CD4-positive, alpha-beta T cell treated with Interleukin-10 for 1 hour (primary cell): ENCODE results near the gene DCHS2.

Experiments
- DNase-seq: peaks from one replicate; pipeline ENCODE4 v3.0.0-alpha.2; 2020

DCHS2 gene

GRCh38 chr4:154441124-154441523 is 50.5 kb downstream of the DCHS2 start:
- no peak for DNase-seq

DNA sequence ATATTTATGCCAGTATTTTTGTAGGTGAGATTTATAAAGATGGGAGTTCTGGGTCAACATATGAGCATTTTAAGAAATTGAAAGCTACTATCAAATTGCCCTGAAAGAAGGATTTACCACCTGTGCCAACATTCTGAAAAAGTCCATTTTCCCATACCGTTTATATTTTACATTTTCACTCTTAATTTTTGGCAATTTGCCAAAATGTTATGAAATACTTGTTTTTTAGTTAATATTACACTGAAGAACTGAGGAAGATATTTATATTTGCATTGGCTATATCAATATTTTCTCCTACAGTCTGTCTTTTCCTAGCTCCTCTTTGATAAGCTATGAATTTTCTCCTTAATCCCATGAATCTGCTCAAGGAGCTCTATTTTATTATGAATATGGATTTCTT is 52.4 kb downstream of the DCHS2 start:
- DNase-seq: no peak

- no peak for DNase-seq
These were observed 55.7 kb downstream of the DCHS2 start for GRCh38 chr4:154435895-154436294.

DNA sequence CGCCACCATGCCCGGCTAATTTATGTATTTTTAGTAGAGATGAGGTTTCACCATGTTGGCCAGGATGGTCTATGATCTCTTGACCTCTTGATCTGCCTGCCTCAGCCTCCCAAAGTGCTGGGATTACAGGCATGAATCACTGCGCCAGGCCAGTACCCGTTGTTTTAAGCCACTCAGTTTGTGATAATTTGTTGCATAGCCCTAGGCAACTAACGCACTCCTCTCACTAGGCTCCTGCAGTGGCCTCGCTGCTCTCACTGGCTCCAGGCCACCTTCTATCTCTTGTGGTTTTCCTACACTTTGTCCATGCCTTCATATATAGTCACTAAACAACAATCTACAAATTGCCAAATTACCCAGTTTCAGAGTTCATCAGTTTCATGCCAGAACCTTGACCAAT is 58.1 kb downstream of the DCHS2 start:
- no peak for DNase-seq

GRCh38 chr4:154429176-154429575 is 62.4 kb downstream of the DCHS2 start:
- DNase-seq: no peak

DNA sequence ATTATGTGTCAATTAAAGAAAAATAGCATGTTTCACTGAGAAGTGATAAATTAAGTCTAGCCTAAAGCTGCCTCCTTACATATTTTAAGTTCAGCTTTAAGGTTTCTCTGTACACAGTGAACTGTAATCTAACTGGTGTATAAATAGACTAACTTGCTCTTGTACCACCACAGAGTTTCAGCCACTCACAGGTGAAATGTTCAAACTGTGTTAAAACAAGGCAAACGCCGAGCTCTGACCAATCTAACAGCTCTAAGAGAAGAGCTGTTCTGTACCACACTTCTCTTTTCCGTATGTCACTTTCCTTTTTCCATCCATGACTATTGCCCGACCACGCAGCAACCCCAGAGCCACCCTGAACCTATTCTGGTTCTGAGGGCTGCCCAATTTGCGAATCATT is 64.5 kb downstream of the DCHS2 start:
- DNase-seq: no peak

DNA sequence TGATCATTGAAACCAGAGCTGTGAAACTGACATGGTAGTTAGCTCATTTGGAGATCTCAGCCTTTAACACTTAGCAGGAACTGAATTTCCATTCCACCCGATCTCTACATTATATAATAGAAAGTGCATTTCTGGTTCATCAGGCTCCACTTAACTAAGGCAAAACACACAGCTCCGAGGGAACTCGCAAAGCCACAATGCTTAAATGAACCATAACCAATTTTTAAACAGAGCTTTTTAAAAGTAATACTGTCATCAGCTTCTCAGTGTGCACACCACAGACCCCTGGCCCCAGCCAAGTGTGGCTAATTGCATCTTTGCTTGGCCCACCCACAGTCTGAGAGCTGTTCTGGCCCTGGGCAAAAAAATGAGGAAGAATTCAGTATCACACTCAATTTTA is 66.1 kb downstream of the DCHS2 start:
- DNase-seq: no peak

DNA sequence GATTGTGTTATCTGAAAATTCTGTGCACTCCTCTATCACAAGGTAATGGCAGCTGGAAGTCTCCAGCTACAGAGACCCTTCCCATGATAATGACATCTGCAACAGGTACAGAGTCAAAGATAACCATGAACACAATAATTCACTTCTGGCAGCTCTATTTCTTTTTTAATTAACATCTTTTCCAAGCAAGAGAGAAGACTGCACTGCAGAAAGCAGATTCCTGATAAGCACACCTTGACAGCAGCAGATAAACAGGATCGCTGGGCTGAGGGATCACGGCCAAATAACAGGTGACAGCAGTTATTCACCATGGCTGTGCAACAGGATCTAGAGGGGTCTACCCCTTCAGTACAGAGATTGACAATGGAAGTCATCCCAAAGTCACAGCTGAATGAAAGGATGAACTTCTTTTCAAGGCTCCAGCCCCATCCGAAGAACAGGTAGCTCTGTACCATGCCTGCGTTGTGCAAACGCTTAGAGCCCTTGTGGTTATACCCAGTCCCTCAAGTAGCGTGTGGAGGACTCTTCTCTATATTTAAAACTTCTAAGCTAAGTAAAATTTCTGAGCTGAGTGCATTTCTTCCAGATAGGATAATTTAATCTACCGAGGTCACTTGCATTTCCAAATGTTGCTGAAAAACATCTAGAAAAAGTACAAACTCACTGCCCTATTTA is 66.7 kb downstream of the DCHS2 start:
- no peak for DNase-seq

- DNase-seq: no peak
These were observed 69.4 kb downstream of the DCHS2 start for GRCh38 chr4:154422152-154422551.

DNA sequence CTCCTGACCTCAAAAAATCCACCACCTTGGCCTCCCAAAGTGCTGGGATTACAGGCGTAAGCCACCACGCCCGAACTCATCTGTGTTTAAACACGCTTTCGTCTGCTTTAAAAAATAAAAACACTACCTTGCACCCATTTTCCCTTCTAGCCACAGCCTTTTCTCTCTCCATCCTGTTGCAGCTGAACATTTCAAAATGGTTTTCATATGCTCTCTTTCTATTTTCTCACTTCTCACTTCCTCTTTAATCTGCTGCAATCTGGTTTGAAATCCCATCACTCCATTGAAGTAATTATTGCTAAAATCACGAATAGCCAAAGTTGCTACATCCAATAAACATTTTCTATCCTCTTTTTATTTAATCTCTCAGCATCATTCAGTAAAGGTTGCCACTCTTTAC is 70.0 kb downstream of the DCHS2 start:
- DNase-seq: no peak

GRCh38 chr4:154417373-154417673 is 74.3 kb downstream of the DCHS2 start:
- no peak for DNase-seq

DNA sequence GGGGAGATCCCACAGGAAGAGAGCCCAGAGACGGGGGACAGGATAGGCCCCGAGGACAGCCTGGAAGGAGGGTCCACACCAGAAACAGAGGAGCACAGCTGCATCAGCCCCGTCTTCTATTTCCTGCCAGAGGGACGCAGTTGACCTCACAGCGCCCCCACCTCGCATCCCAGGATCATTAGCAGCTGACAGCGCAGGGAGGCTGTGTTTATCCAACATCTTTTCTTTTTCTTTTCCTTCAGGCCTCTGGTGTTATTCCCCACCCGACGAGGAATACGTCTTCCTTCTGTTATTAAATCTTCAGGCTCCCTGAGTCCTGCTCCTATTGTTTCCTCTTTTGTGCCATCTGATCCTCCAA is 75.4 kb downstream of the DCHS2 start:
- DNase-seq: no peak

- DNase-seq: no peak
These were observed 76.3 kb downstream of the DCHS2 start for GRCh38 chr4:154415313-154415712.

GRCh38 chr4:154414796-154415195 is 76.8 kb downstream of the DCHS2 start:
- DNase-seq: no peak

GRCh38 chr4:154414371-154414770 is 77.2 kb downstream of the DCHS2 start:
- no peak for DNase-seq

DNA sequence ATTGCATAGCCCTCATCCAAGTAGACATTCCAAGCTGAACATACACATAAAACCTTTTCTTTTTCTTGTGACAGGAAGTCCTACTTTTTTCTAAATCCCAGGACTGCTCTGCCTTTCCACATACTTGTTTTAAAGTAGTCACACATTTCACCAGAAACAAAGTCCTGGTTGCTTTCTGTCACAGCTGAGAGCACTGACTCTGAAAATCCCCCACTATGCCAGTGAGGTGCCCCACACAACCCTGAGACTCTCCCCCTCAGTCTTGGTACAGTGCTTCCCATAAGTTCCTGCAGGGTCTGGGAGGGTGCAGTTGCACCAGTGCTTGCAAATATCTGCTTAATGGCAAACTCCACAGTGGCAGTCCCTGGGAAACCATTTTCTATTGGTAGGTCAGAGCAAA is 84.2 kb downstream of the DCHS2 start:
- no peak for DNase-seq

DNA sequence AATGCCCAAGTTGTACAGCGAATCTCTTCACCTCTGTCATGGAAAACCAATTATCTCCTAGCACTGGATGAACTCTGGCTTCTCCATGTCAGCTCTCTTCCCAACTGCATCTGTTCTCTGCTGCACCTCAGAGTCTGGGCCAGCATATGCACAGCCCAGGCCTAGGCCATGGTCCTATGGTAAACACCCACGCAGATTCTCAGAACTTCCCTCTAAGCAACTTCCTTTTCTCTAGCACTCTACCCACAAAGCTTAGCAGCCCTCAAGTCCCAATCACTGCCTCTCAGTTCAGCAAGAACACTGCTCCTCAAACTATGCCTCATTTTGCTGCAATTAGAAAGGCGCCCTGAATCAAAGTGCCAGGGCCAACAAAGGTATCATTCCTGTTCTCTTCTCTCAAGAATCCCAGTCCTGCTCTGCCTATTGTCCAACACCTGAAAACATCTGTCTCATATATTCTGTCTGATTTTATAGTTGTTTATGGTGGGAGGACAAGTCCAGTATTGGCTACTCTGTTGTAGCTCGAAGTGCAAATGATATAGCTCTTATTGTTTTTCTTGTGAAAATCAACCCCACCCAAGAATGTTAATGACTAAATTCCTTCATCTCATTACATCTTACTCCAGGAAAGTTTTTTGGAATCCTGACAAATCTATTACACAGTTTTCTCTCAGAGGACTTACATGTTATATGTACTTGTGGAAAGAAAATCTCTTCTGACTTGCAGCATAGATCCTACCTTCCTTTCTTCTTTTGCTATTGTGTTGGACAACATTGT is 85.4 kb downstream of the DCHS2 start:
- DNase-seq: no peak

DNA sequence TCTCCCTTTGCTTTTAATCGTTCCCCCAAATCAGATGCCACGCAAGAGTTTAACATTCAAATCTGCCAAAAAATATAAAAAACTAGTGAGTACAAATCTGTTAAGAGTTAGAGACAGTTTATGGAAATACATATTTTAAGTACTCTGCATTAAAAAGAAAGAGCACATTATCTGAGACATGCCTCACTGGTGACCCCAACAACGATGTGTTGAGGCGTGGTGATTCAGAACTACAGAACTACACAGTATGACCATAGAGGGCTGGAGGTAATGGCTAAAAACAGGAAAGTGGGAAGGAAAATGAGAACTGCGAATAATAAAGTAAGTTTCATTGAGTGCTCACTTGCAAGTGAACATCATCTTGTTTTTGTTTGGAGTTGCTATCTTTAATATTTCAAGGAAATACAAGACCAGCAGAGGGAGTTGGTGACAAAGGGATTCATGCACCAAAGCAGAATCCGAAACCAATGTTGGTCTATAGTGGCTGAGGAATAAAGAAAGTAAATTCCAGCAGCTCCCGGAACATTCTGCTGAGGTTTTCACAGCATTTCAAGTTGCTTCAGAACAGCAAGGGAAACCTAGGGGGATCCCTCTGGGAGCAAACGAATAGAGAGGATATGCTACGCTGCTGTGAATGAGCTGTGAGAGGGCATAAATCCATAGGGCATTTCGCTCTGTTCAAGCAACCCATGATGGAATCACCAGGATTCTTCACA is 92.2 kb downstream of the DCHS2 start:
- no peak for DNase-seq

DNA sequence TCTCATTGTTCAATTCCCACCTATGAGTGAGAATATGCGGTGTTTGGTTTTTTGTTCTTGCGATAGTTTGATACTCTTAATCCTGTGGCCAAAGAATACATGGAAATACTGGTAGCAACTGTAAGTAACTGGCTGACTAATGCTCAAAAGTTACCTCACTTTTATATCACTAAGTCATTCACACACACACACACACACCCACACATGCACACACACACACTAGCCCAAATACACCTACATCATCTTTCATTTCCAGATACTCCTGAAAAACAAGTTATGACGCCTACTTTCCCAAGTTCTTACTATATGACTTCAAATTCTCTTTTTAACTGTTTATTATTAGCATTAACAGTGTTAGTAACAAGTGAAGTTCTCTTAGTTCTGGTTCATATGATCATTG is 101.3 kb downstream of the DCHS2 start:
- DNase-seq: no peak

GRCh38 chr4:154389148-154389547 is 102.5 kb downstream of the DCHS2 start:
- no peak for DNase-seq

DNA sequence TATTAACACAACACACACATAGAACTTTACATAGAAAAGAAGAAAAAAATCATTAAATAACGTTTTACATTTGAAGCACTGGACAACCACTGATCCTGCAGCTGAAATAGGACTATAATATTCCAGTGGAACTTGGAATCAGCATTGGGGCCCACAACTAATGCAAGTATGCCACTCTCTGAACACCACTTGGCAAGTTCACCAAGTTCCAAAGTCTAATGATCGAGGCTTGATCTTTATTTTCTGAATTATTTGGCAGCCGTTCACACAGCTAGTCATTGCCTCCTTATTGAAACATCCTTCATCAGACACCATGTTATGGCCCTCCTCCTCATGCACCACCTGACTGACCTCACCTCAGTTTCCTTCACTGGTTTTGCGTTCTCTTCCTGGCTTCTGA is 107.6 kb downstream of the DCHS2 start:
- no peak for DNase-seq

DNA sequence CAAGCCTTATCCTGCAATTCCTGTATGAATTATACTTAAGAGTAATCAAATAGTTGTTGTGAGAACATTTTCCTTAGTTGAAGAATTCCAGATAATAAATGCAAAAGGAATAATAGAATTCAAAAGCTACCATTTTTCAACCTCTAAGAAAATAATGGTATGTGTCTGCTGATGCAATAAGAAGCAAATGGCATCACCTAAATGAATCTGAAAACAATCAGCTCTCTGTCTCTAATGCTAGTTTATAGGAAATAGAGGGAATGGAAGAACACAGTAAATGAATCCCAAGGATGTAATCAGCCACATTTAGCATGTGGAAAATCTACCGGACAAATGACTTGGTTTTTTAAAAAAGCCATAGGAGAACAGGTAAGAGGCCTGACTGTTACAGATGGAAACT is 115.1 kb downstream of the DCHS2 start:
- DNase-seq: no peak

- DNase-seq: no peak
These were observed 123.5 kb downstream of the DCHS2 start for GRCh38 chr4:154368060-154368459.

DNA sequence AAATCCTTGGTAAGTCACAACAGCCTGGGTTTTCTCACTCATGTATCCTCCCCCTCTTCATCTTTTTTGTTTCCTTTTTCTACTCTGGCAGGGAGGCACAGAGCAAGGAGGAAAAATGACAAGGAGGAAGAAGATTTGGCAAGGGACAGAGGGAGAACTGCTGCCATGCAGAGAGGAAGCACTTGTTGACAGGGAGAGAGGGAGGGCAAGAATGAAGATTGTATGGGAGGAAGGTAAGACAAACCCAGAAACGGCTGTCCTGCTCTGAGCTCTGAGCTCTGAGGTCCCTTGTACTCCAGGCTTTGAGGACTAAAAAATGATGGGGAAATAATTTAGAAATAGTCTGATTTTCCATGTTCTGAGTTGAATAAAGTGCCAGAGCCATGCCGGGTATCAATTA is 123.9 kb downstream of the DCHS2 start:
- no peak for DNase-seq

DNA sequence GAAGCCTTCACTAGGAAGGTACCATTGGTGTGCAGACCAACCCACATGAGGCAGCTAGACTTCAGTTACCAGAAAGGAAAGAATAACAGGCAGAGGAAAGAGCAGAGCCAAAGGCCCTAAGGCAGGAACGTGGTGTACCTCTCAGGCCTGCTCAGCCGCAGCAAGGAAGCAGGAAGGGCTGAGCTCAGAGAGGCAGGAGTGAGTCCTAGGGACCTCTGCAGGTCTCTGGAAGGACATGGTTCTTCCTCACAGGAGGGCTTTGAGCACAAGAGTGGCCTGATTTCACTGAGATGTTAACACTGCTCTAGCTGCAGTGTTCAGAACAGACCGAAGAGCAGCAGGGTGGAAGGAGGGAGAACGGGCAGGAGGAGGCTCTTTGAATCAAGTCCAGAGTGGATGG is 124.6 kb downstream of the DCHS2 start:
- DNase-seq: no peak
